H1 (cell line): ENCODE measurements around the gene KCNV2. TPM values are rescaled to one million over a fixed set of nuclear protein-coding genes. Genes with fewer than 3 reads are reported as not detected.

Source experiments
- GABPA ChIP-seq: IDR thresholded peaks from 2 replicates; pipeline ENCODE4 v1.6.1; 2011; ENCODE audit warnings: mild to moderate bottlenecking, low read length, moderate library complexity, borderline replicate concordance; ENCODE audit not compliant: insufficient read depth
- JUND ChIP-seq: IDR thresholded peaks from 2 replicates; pipeline ENCODE4 v1.6.1; 2011; ENCODE audit warnings: mild to moderate bottlenecking, improper control_type of control experiment, low read length
- POLR2AphosphoS5 ChIP-seq: IDR thresholded peaks from 2 replicates; pipeline ENCODE4 v1.6.1; 2011; ENCODE audit warnings: low read depth, low read length
- SP2 ChIP-seq: IDR thresholded peaks from 2 replicates; pipeline ENCODE4 v1.6.1; 2012; ENCODE audit warnings: mild to moderate bottlenecking, low read length, inconsistent platforms
- TAF1 ChIP-seq: IDR thresholded peaks from 2 replicates; pipeline ENCODE4 v1.6.1; 2011; ENCODE audit warnings: mild to moderate bottlenecking, low read depth, low read length
- TBP ChIP-seq: IDR thresholded peaks from 2 replicates; pipeline ENCODE4 v1.6.1; 2011; ENCODE audit warnings: low read depth, low read length, improper control_type of control experiment
- YY1 ChIP-seq: IDR thresholded peaks from 2 replicates; pipeline ENCODE4 v1.6.1; 2011; ENCODE audit warnings: low read depth, mild to moderate bottlenecking, low read length
- polyA plus RNA-seq, 7 experiments: library from polyadenylated mRNA; depleted of rRNA in 3 of 7; stranded (reverse) in 5 of 7; unstranded in 2 of 7; fragments of >200 nt in 5 of 7; fragments of 200-250 nt in 2 of 7; gene quantifications; 1 replicate in 5 of 7; 2 replicates in 1 of 7; 4 replicates in 1 of 7; pipeline versions ENCODE4 v1.2.1 to v1.2.3, GENCODE V29; 2011 to 2013; ENCODE audit warnings: missing spikeins in 2 of 7, mixed read lengths in 2 of 7
- total RNA-seq: library from RNA; stranded (reverse); fragmentation: NEBNext Ultra II Directional; extraction: Animal tissue kit (Norgen Biotek cat#: 25700); gene quantifications from 2 replicates; pipeline ENCODE4 v1.2.1, GENCODE V29; 2021
- TF ChIP-seq, protein P1 (sequence below): fragments of 300-600 bp; sonication (generic); IDR thresholded peaks from 2 replicates; pipeline ENCODE4 v1.7.1; 2012; ENCODE audit warnings: low read length, moderate library complexity, mild to moderate bottlenecking, inconsistent platforms; ENCODE audit not compliant: insufficient replicate concordance

KCNV2 gene
- total and polyA plus RNA-seq, 2 of the 8 experiments (the other 6 are each of a cell fraction or from before 2014, with no cell fraction given): not detected

DNA sequence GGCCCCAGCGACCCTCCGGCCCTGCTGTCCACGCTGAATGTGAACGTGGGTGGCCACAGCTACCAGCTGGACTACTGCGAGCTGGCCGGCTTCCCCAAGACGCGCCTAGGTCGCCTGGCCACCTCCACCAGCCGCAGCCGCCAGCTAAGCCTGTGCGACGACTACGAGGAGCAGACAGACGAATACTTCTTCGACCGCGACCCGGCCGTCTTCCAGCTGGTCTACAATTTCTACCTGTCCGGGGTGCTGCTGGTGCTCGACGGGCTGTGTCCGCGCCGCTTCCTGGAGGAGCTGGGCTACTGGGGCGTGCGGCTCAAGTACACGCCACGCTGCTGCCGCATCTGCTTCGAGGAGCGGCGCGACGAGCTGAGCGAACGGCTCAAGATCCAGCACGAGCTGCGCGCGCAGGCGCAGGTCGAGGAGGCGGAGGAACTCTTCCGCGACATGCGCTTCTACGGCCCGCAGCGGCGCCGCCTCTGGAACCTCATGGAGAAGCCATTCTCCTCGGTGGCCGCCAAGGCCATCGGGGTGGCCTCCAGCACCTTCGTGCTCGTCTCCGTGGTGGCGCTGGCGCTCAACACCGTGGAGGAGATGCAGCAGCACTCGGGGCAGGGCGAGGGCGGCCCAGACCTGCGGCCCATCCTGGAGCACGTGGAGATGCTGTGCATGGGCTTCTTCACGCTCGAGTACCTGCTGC, 839 bp downstream of the KCNV2 start (continued):
- TF ChIP-seq, protein P1, sequence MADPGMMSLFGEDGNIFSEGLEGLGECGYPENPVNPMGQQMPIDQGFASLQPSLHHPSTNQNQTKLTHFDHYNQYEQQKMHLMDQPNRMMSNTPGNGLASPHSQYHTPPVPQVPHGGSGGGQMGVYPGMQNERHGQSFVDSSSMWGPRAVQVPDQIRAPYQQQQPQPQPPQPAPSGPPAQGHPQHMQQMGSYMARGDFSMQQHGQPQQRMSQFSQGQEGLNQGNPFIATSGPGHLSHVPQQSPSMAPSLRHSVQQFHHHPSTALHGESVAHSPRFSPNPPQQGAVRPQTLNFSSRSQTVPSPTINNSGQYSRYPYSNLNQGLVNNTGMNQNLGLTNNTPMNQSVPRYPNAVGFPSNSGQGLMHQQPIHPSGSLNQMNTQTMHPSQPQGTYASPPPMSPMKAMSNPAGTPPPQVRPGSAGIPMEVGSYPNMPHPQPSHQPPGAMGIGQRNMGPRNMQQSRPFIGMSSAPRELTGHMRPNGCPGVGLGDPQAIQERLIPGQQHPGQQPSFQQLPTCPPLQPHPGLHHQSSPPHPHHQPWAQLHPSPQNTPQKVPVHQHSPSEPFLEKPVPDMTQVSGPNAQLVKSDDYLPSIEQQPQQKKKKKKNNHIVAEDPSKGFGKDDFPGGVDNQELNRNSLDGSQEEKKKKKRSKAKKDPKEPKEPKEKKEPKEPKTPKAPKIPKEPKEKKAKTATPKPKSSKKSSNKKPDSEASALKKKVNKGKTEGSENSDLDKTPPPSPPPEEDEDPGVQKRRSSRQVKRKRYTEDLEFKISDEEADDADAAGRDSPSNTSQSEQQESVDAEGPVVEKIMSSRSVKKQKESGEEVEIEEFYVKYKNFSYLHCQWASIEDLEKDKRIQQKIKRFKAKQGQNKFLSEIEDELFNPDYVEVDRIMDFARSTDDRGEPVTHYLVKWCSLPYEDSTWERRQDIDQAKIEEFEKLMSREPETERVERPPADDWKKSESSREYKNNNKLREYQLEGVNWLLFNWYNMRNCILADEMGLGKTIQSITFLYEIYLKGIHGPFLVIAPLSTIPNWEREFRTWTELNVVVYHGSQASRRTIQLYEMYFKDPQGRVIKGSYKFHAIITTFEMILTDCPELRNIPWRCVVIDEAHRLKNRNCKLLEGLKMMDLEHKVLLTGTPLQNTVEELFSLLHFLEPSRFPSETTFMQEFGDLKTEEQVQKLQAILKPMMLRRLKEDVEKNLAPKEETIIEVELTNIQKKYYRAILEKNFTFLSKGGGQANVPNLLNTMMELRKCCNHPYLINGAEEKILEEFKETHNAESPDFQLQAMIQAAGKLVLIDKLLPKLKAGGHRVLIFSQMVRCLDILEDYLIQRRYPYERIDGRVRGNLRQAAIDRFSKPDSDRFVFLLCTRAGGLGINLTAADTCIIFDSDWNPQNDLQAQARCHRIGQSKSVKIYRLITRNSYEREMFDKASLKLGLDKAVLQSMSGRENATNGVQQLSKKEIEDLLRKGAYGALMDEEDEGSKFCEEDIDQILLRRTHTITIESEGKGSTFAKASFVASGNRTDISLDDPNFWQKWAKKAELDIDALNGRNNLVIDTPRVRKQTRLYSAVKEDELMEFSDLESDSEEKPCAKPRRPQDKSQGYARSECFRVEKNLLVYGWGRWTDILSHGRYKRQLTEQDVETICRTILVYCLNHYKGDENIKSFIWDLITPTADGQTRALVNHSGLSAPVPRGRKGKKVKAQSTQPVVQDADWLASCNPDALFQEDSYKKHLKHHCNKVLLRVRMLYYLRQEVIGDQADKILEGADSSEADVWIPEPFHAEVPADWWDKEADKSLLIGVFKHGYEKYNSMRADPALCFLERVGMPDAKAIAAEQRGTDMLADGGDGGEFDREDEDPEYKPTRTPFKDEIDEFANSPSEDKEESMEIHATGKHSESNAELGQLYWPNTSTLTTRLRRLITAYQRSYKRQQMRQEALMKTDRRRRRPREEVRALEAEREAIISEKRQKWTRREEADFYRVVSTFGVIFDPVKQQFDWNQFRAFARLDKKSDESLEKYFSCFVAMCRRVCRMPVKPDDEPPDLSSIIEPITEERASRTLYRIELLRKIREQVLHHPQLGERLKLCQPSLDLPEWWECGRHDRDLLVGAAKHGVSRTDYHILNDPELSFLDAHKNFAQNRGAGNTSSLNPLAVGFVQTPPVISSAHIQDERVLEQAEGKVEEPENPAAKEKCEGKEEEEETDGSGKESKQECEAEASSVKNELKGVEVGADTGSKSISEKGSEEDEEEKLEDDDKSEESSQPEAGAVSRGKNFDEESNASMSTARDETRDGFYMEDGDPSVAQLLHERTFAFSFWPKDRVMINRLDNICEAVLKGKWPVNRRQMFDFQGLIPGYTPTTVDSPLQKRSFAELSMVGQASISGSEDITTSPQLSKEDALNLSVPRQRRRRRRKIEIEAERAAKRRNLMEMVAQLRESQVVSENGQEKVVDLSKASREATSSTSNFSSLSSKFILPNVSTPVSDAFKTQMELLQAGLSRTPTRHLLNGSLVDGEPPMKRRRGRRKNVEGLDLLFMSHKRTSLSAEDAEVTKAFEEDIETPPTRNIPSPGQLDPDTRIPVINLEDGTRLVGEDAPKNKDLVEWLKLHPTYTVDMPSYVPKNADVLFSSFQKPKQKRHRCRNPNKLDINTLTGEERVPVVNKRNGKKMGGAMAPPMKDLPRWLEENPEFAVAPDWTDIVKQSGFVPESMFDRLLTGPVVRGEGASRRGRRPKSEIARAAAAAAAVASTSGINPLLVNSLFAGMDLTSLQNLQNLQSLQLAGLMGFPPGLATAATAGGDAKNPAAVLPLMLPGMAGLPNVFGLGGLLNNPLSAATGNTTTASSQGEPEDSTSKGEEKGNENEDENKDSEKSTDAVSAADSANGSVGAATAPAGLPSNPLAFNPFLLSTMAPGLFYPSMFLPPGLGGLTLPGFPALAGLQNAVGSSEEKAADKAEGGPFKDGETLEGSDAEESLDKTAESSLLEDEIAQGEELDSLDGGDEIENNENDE: no peak
- TF ChIP-seq POLR2AphosphoS5 (no peak), TAF1 (no peak), JUND (no peak), GABPA (no peak), YY1 (no peak), SP2 (no peak), TBP (no peak)
